Embryonic facial prominence (tissue), 1 donor: Measurements from ENCODE around the gene RAD23A.

ENCODE experiments used
- DNase-seq: peaks from one replicate; pipeline ENCODE4 v3.0.0-alpha.2; 2016; ENCODE audit errors: extremely low spot score

RAD23A gene

GRCh38 chr19:13003081-13003480, 57.4 kb downstream of the RAD23A start:
- no peak for DNase-seq
